GM18873 (cell line): Measurements from ENCODE around the gene PIK3CG.
"Not testable (repeated sequence)": the region's sequence is repeated elsewhere in the genome, so short reads cannot be mapped to it uniquely, and the experiment has no call there.

Experiments used
- ATAC-seq: cut with Tn5 transposase; IDR thresholded peaks from one replicate; pipeline ENCODE4 v1.9.1; 2021; ENCODE audit warnings: mild to moderate bottlenecking, moderate library complexity, moderate number of reproducible peaks; ENCODE audit not compliant: unreplicated experiment, low FRiP score

PIK3CG gene

DNA sequence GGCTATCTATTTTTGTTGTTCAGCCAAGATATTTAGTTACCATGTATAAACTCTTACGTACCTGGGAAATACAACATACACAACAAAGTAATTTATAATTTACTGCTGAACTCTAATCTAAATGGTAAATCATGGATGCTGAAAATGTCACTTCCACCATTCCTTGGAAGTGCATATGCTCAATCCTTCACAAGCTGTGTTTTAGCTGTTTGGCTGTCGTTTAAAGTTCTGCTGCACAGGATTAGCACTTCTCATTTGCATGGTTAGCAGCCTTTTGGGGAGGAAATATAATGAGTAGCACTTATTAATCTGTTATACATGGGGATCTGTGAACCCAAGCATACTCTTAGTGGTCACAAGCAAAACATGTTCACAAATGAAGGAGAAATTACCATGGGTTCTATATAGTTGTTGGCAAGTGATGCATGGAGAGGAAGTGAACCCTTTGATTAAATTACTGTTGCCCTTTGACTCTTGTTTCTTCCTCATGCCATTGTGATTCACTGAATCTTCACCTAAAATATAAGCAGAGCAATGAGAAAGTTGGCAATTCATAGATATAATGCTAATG is 18.5 kb downstream of the PIK3CG start:
- no peak for ATAC-seq

GRCh38 chr7:106885652-106886051 is 20.6 kb downstream of the PIK3CG start:
- ATAC-seq = no peak

- ATAC-seq = no peak
Observed at GRCh38 chr7:106887421-106887820, 22.3 kb downstream of the PIK3CG start.

DNA sequence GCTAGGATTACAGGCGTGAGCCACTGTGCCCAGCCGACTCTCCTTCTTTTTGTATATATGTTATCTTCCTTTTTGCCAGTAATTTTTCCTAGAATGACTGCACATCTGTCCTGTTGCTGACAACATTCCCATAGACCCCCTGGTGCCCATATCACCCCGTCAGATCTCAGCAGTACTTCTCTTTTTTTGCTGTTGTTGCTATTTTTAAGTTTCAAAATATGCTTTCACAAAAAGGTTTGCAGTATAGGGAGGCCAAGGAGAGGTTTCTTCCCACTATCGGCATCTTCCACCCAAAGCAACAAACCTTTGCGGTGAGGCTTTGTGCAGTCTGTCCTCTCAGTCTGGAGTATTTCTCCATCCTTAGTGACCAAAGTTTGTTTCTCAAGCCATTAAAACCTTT is 23.1 kb downstream of the PIK3CG start:
- no peak for ATAC-seq

GRCh38 chr7:106890952-106891351 is 25.9 kb downstream of the PIK3CG start:
- no peak for ATAC-seq

DNA sequence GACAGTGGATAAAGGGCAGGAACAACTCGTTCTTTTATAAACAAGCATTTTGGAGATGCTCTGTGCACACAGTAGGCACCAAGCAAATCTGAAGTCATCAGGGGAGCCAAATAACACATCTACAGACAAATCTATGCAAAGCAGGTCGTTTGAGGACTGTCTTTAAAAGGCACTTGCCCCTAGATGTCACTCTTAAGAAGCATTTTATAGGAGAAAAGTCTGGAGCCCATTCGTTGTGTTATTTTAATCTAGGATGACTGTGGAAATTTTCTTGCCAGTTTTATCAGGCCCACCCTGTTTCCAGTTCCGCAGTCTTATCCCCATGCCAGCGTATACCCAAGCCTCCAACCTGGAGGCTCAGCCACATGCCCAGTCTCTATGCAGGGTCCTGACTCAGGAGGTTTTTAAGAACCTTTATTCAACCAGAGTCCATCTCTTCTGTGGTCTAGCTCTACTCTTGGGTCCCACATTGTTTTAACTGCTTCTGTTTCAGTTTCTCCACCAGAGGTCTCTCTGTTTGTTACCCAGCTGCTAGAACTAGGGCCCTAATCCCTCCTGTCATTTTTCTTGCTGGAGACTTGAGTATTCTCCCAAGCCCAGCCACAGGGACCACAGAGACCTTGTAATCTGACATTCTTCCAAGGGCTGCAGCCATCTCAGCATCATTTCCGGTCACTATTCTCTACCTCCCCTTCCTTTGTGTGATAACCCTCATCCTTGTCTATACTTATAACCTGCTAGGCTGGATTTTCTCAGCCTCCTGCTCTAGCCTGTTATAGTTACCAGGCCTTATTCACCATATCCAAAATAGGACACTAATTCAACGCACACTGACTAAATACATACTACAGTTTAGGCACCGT is 26.7 kb downstream of the PIK3CG start:
- no peak for ATAC-seq

GRCh38 chr7:106893591-106893990 is 28.5 kb downstream of the PIK3CG start:
- ATAC-seq = no peak

- peak; percentile 96 for ATAC-seq
Observed at GRCh38 chr7:106895246-106895864, 30.3 kb downstream of the PIK3CG start.

GRCh38 chr7:106896231-106896630 is 31.1 kb downstream of the PIK3CG start:
- no peak for ATAC-seq

GRCh38 chr7:106897553-106897952 is 32.5 kb downstream of the PIK3CG start:
- not testable (repeated sequence) for ATAC-seq

DNA sequence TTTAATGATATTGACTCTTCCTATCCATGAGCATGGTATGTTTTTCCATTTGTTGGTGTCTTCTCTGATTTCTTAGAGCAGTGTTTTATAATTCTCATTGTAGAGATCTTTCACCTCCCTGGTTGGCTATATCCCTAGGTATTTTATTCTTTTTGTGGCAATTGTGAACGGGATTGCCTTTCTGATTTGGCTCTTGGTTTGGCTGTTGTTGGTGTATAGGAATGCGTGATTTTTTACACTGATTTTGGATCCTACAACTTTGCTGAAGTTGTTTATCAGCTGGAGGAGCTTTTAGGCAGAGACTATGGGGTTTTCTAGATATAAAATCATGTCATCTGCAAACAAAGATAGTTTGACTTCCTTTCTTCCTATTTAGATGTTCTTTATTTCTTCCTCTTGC is 33.9 kb downstream of the PIK3CG start:
- not testable (repeated sequence) for ATAC-seq

DNA sequence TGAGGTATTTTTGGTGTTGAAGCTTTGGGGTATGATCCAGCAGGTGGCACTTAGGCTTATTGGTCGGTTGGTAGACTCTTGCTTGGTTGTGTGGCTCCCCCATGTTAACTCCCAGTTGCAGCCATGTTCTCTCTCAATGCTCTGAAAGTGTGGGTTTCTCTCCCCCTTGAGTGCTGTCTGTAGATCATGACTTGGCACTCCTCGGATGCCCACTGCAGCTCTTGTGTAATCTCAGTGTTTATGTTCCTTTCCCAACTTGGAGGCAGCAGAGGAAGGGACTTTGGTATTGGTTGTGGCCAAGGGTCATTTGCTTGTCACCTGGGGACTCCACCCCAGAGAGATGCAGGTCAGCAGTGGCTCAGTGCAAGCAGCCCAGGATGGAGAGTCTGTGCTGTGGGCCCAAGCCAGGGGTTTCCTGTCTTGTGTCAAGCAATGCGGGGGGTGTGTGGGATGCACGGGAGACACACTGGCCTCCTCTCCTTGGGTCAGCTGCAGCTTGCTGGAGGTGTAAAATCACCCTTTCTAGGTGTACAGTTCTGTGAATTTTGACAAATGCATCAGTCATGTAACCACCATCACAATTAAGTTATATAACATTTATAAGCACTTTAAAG is 36.9 kb downstream of the PIK3CG start:
- no peak for ATAC-seq

DNA sequence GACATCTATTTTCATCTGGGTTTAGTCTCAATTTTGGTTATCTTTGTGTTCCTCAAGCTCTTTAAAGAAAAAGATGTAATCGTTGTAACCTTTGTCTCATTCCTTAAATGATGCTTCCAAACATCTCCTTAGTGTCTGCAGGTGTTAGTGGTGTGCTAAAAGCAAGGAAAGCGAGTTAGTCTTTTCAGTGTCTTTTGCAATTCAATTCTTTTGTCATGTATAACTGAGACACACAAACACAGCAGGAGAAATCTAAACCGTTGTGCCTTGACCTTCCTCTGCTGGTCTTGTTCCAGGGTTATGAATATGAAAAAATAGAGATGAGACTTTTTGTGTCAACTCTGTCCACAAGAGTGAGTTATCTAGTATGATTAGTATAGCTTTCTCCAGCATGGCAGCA is 40.7 kb downstream of the PIK3CG start:
- ATAC-seq = no peak

DNA sequence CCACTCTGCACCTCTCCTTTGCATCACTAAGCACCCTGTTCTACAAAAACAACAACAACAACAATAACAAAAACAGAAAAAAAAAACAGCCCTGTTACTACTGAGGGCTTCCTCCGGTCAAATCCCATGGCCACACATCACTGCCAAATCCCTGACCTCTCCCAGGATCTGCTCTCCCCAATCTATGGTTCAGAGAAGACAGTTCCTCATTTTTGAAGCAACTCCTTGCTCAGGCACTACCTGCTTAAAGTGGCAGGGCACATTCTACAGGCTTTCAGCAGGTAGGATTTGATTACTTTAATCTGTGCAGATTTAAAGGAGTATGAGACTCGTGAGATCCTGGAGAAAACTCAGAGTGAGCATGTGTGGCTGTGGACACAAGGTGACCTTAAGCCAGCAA is 46.9 kb downstream of the PIK3CG start:
- ATAC-seq = no peak

GRCh38 chr7:106914018-106914607 is 49.0 kb downstream of the PIK3CG start:
- ATAC-seq = no peak

DNA sequence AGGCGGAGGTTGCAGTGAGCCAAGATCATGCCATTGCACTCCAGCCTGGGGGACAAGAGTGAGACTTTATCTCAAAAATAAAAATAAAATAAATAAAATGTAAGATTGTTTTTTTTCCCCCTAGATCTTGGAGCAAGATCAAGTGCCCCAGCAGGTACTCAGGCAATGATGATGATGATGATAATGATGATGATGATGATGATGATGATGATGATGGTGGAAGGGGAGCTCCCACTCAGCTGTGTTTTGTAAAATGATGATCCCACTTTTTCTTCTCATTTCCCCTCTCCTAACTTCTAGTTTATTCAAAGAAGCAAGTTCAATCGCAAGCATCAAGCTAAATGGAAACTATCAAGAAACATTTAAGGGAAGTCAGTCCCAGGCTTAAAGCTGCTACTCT is 50.3 kb downstream of the PIK3CG start:
- ATAC-seq = no peak

DNA sequence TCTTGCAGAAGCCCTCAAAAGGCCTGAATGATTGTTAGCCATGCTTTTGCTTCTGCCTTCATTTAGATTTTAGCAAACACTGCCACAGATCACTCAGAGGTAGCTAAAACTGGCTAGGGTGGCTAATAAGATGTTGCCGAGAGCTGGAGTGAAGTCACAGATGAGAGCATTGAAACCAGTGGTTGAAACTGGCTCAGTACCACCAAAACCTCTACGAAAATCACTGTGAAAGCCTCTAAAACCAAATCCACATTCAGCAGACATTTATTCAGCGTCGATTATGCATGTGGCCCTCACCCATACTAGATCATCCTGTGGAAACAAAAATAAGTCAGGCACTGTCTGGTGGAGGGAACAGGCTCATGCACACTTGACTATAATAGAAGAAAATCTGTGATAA is 50.8 kb downstream of the PIK3CG start:
- peak; percentile 99 for ATAC-seq

DNA sequence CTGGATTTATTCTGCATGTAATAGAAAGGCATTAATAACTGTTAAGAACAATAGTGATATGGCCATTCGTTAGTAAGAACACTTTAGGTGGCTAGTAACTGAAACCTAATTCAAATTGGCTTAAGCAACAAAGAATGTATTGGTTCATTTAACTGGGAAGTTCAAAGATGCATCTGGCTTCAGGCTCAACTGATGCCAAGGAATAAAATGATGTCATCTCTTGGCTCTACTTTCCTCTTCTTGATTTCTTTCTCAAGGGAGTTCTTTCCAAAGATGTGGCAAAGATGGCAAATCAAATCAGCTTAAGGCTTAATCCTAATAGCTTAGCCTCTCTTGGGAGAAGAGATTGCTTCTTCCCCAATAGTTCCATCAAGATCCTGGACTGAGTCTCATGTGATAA is 51.6 kb downstream of the PIK3CG start:
- no peak for ATAC-seq

- no peak for ATAC-seq
Observed at GRCh38 chr7:106918991-106919390, 53.9 kb downstream of the PIK3CG start.

- ATAC-seq = not testable (repeated sequence)
Observed at GRCh38 chr7:106924468-106924867, 59.4 kb downstream of the PIK3CG start.

DNA sequence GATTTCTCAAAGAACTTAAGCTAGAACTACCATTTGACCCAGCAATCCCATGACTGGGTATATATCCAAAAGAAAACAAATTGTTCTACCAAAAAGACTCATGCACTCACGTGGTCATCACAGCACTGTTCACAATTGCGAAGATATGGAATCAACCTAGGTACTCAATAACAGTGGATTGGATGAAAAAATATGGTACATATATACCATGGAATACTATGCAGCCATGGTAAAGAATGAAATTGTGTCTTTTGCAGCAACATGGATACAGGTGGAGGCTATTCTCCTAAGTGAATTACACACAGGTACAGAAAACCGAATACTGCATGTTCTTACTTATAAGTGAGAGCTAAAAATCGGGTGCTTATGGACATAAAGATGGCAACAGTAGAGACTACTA is 61.8 kb downstream of the PIK3CG start:
- no peak for ATAC-seq
